ENCODE measurements around the gene SLC9A4. TPM values are rescaled to one million over a fixed set of nuclear protein-coding genes. Genes with fewer than 3 reads are reported as not detected.

Gene SLC9A4
- total RNA-seq, 1 donor from 2014 or later = 7.9 TPM

DNA sequence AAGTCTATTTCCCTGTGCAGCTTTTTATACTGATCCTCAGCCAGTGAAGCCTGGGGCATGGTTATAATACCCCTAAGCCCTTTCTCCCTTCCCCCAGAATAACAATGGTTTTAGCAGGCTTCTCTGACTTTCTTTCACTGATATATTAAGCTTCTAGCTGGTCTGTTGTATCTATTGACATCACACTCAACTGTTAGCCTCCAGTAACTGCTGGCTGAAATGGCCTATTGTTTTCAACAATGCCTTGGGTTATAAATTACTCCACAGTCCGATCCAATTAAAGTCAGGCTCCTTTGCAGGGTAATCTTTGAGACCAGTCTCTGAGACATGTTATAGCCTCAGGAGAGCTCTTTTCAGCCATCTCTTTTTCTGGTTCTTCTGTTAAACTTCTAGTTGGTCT is 2.9 kb upstream of the SLC9A4 start:
- Mint-ChIP-seq H3K4me3 (no peak overlapping the region), H3K27me3 (no peaks in the 10 kb centered on the region), H3K27ac (no peak overlapping the region), H3K36me3 (no peaks in the 10 kb centered on the region), H3K9me3 (no peaks in the 10 kb centered on the region), H3K4me1 (ENCODE audit: unreplicated experiment) (no peaks in the 10 kb centered on the region)
- no peak for DNase-seq (ENCODE audit: extremely low spot score, unreplicated experiment)
- TF ChIP-seq, protein P1, sequence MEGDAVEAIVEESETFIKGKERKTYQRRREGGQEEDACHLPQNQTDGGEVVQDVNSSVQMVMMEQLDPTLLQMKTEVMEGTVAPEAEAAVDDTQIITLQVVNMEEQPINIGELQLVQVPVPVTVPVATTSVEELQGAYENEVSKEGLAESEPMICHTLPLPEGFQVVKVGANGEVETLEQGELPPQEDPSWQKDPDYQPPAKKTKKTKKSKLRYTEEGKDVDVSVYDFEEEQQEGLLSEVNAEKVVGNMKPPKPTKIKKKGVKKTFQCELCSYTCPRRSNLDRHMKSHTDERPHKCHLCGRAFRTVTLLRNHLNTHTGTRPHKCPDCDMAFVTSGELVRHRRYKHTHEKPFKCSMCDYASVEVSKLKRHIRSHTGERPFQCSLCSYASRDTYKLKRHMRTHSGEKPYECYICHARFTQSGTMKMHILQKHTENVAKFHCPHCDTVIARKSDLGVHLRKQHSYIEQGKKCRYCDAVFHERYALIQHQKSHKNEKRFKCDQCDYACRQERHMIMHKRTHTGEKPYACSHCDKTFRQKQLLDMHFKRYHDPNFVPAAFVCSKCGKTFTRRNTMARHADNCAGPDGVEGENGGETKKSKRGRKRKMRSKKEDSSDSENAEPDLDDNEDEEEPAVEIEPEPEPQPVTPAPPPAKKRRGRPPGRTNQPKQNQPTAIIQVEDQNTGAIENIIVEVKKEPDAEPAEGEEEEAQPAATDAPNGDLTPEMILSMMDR (conservative IDR thresholded peaks at IDR 0.05) = no peak

DNA sequence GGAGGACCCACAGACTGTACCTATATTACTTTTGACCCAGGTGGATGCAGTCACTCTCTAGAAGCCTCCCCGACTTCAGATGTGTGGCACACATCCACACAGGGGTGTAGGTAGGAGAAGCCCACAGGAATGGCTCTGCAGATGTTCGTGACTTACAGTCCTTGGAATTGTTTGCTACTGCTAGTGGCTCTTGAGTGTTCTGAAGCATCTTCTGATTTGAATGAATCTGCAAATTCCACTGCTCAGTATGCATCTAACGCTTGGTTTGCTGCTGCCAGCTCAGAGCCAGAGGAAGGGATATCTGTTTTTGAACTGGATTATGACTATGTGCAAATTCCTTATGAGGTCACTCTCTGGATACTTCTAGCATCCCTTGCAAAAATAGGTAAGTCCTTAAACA is 605 bp downstream of the SLC9A4 start:
- Mint-ChIP-seq H3K36me3 (no peaks in the 10 kb centered on the region), H3K9me3 (no peaks in the 10 kb centered on the region), H3K4me1 (ENCODE audit: unreplicated experiment) (no peaks in the 10 kb centered on the region), H3K4me3 (no peak overlapping the region), H3K27ac (no peak overlapping the region), H3K27me3 (peaks cover 4% of the 10 kb centered on the region)
- TF ChIP-seq, protein P1 (conservative IDR thresholded peaks at IDR 0.05) = no peak
- no peak for DNase-seq (ENCODE audit: extremely low spot score, unreplicated experiment)

DNA sequence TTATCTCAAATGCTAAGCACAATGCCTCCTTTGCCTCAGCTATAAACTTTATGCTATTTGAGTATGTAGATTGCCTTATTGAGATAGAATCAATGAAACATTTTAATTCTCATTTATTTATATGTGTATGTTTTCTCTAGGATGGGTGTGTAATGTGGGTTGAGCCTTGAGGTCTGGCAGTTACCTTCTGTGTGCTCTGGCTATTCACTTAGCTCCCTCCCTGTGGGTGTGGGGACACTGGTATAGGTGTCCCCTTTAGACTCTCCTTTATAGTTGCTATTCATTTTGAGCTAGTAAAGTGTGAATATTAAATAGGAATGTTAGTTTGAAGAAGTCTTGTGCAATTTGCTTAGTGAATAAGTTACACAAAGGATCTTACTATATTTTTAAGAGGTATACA is 1.8 kb downstream of the SLC9A4 start:
- Mint-ChIP-seq H3K36me3 (no peaks in the 10 kb centered on the region), H3K9me3 (no peaks in the 10 kb centered on the region), H3K27ac (no peak overlapping the region), H3K27me3 (peaks cover 4% of the 10 kb centered on the region), H3K4me1 (ENCODE audit: unreplicated experiment) (no peaks in the 10 kb centered on the region), H3K4me3 (peak overlapping the region; percentile 17)
- TF ChIP-seq, protein P1 (conservative IDR thresholded peaks at IDR 0.05) = no peak
- DNase-seq (ENCODE audit: extremely low spot score, unreplicated experiment) = no peak

DNA sequence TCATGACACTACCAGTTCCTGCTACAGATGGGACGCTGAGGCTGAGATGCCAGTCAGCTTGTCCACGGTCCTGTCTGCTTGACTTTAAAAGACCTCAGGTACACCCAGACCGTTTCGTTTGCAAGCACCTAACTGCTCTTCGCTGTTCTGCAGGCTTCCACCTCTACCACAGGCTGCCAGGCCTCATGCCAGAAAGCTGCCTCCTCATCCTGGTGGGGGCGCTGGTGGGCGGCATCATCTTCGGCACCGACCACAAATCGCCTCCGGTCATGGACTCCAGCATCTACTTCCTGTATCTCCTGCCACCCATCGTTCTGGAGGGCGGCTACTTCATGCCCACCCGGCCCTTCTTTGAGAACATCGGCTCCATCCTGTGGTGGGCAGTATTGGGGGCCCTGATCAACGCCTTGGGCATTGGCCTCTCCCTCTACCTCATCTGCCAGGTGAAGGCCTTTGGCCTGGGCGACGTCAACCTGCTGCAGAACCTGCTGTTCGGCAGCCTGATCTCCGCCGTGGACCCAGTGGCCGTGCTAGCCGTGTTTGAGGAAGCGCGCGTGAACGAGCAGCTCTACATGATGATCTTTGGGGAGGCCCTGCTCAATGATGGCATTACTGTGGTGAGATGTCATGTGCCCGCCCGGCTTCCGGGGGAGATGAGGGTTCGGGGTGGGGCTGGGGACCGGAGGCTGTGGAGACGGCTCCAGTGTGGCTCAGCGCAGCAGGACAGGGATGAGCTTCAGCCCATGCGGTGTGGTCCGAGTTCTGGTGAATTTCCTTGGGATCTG is 5.9 kb downstream of the SLC9A4 start:
- Mint-ChIP-seq H3K27ac (no peak overlapping the region), H3K27me3 (peaks cover 4% of the 10 kb centered on the region), H3K36me3 (no peaks in the 10 kb centered on the region), H3K4me3 (no peak overlapping the region), H3K9me3 (no peaks in the 10 kb centered on the region), H3K4me1 (ENCODE audit: unreplicated experiment) (no peaks in the 10 kb centered on the region)
- DNase-seq (ENCODE audit: extremely low spot score, unreplicated experiment) = no peak
- TF ChIP-seq, protein P1 (conservative IDR thresholded peaks at IDR 0.05) = no peak

DNA sequence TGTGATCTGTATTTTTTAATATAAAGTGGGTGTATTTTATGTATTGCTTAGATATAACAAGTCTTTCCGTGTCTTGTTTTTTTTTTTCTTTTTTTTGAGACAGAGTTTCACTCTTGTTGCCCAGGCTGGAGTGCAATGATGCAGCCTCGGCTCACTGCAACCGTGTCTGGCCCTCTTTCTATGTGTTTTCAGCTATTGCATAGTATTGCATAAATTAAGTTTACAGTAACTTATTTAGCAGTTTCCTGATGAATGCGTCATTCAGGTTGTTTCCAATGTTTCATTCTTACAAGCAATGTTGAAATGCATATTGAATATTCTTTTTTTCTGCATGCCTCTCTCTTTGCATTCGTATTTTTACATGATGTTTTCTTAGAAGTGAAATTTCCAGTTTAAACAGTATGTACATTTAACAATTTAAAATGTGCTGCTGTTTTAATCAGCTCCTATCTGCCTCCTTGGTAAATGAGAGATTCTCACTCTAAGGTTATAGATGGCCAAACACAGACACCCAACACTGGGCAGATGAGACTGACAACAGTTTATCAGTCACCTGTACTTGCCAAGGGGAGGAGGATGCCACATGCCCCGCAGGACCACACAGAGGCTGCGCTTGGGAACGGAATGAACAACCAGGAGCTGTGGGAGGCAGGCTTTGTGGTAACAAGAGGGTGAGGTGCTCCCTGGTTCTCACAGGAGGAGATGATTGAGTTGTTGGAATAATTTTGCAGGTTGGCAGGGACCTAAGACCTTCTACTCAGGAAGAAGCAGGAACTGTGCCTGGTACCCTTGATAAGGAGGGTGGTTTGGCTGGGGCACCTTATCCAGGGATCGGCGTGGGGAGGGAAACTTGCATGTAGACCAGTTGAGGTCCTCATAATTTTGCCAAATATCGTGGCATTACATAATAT is 7.5 kb downstream of the SLC9A4 start:
- peaks cover 4% of the 10 kb centered on the region for H3K27me3 Mint-ChIP-seq
- no peak overlapping the region for H3K4me3 Mint-ChIP-seq
- H3K9me3 Mint-ChIP-seq = no peaks in the 10 kb centered on the region
- no peak overlapping the region for H3K27ac Mint-ChIP-seq
- TF ChIP-seq, protein P1 (conservative IDR thresholded peaks at IDR 0.05) = no peak
- DNase-seq (ENCODE audit: extremely low spot score, unreplicated experiment) = no peak
- no peaks in the 10 kb centered on the region for H3K36me3 Mint-ChIP-seq
- H3K4me1 Mint-ChIP-seq (ENCODE audit: unreplicated experiment) = no peaks in the 10 kb centered on the region

Data from type B pancreatic cell (in vitro differentiated cells).